GM10847 (cell line): Measurements from ENCODE around the gene KLHDC7B.
A peak's percentile ranks its signal among the peaks of the same experiment; 100 is the strongest.

Experiments
- POLR2A ChIP-seq: IDR thresholded peaks from 2 replicates; pipeline ENCODE4 v1.6.1; 2011; ENCODE audit not compliant: insufficient read length; ENCODE audit errors: extremely low read depth

Gene KLHDC7B

DNA sequence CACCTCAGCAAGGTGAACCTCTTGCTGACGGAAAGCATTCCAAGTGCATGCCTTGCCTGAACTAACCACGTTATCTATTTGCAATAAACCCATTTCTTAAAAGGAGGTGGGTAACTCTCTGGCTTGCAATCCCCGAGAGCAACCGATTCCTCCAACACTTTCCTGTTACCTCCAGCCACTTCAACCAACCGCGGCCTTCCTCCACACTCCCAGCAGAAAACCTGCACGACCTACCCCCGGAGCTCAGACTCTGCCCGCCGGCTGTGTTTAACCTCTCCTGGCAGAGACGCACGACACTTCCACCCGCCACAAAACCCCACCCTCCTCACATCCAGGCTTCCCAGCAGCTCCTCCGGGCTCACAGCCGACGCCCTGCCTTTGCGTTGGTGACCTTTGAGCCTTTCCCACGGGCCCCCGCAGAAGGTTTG lies 21.0 kb upstream of the KLHDC7B start:
- TF ChIP-seq POLR2A, result no peak

DNA sequence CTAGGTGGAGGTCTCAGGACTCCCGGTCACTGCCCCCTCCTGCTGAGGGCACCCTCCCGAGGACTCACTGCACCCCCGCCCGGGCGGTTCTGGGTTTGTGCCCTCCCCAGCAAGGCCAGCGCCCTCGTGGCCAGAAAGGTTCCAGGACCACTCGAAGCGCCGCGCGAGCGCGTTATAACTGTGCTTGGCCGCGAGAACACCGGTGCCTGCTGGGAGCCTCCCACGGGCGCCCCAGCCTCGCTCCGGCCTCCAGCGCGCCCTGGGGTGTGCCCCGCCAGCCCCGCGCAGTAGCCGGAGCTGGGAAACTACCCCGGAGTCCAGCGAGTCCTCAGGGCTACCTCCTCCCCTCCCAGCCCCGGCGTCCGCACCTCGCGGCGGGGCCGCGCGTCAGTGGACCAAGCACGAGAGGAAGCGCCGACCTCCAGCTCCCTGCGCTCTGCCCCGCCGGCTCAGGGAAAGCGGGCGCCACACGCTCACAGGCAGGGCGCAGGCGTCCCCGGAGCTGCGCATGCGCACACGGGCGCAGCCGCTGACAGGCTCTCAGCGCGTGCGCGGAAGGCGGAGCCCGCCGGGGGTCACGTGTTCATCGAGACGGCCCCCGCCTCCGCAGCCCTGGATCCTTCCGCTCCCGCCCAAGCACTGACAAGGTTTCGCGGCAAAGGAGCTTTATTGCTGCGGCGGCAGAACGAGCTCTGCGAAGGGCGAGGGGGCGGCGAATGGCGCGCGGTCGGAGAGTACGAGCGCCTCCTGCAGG lies 20.4 kb upstream of the KLHDC7B start, which contains the start of gene SCO2:
SCO2 (minus strand) TSS at position 495 of the 754 bp plus-strand sequence. CDS start 1,187 bp downstream, outside the sequence.
- peak; percentile 92 for TF ChIP-seq POLR2A

DNA sequence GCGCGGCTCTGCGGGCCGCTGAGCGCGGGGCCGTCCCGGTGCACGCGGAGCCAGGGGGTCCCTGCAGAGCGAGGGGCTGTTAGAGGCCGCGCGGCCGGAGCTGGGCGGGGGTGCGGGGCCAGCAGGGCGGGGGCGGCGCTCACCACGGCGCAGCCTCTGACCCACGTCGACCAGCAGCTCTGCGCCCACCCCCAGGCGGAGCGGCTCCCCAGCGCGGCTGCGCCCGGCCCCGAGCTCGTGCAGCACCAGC lies 19.9 kb upstream of the KLHDC7B start:
- TF ChIP-seq POLR2A, result no peak

DNA sequence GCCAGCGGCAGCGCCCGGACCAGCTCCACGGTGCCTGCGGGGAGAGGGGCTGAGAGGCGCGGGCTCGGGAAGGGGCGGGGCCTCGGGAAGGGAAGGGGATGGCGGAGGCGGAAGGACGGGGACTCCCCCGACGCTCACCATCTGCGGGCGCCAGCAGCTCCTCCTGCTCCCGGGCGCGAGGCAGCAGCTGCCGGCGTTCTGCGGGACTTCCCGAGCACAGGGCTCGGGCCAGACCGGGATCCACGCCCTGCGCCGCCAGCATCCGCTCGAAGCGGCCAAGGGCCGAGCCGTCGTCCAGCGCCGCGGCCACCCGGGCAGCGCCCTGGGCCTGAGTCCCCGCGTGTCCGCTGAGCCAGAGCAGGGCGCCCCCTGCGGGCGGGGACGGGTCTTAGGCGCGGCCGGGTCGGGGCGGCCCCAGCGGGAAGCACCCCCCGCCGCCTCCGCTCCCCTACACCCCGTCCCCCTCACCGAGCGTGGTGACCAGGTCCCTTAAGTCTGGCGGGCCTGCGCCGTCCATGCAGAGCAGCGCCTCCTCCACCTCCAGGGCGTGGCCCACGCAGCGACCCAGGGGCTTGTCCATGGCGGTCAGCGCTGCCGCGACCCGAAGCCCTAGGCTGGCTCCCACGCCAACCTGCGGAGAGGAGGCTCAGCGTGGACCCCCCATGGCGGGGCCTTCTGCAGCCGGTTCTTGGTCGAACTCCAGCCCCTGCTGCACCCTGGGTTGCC lies 19.4 kb upstream of the KLHDC7B start:
- peak; percentile 15 for TF ChIP-seq POLR2A

DNA sequence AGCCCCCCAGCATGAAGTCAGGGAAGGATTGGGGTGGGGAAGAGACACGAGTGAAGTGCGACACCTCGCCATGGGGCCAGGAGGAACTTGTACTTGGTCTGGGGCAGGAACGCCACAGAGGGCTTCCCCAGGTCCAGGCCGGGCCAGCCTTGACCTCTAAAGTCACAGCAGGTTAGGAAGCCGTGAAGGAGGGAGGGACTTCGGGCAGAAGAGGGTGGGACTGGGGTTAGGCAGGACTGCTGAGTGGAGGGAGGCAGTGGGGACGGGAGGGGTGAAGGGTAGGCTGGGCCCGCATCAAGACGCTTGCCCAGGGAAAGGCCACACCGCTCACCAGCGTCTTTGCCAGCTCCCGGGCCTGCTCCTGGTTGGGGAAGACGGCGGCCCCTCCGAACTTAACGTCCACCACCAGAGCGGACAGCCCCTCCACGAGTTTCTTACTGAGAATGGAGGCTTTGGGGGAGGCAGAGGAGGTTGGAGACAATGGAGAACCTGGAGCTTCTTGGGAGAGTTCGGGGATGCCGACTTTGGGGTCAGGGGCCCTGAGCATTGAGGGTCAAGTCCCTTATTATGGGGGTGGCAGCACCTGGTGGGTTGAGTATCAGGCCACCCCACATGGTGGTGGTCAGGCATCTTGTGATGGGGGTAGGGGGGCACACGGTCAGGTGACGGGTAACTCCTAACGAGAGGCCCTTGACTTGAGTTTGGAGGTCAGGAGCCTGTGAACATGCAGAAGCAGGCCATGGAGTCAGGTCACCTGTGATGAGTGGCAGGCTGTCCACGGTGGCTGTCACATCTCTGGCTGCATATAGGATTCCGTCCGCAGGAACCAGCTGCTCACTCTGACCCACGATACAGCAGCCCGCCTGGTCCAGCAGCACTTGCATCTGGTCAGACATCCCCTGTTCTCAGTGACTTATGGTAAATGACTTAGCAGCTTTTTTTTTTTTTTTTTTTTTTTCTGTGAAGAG lies 18.6 kb upstream of the KLHDC7B start:
- TF ChIP-seq POLR2A, result peak; percentile 50

DNA sequence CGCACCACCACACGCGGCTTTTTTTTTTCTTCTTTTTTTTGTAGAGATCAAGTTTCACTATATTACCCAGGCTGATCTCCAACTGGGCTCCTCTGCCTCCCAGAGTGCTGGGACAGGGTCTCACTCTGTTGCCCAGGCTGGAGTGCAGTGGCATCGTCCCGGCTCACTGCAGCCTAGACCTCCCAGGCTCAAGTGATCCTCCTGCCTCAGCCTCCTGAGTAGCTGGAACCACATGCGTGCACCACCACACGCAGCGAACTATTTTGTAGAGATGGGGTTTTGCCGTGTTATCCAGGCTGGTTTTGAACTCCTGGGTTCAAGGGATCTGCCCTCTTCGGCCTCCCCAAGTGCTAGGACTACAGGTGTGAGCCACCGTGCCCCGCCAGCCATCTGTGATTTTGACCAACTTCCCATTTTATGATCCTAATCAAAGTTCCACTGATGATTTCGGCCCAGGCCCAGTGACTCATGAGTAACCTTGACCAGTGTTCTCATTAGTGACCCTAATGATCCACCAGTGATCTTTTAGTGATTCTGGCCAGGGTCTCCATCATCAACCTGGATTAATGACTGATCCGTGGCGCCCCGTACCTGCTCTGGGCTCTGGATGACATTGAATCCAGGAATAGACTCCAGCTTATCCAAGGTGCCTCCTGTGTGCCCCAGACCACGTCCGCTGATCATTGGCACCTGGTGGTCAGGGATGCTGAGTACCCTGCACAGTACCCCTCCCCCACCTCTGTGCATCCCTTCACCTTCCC lies 17.6 kb upstream of the KLHDC7B start:
- TF ChIP-seq POLR2A, result peak; percentile 14

DNA sequence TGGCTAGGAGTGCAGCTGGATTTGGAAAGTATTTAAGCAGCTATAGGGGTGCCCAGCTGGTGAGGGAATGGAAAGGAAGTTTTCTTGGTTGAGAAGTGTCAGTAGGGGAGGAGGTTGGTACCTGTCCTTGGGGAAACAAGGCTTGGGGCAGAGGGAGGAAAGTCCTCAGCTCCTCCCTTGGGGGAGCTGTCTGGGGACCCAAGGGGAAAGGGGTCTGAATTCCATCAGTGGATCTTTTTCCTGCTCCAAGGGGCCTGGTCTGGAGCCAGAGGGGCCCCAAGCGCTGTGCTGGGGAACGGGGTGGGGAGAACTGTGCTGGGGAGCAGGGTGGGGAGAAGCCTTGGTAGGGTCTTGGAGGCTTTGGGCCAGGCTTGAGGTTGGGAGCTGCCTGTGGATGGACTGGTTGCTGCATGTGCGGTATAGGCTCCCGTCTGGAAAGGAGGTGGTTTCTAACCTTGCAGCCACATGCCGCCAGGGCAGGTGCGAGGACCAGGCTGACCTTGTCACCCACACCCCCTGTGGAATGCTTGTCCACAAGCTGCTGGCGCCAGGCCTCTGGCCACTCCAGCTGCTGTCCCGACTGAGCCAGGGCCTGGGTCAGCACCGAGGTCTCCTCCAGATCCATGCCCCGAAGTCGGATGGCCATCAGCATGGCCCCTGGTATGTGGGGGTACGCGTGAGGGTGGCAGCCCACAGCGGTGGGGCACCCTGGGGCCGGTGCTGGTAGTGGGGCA lies 16.9 kb upstream of the KLHDC7B start:
- TF ChIP-seq POLR2A, result peak; percentile 27

DNA sequence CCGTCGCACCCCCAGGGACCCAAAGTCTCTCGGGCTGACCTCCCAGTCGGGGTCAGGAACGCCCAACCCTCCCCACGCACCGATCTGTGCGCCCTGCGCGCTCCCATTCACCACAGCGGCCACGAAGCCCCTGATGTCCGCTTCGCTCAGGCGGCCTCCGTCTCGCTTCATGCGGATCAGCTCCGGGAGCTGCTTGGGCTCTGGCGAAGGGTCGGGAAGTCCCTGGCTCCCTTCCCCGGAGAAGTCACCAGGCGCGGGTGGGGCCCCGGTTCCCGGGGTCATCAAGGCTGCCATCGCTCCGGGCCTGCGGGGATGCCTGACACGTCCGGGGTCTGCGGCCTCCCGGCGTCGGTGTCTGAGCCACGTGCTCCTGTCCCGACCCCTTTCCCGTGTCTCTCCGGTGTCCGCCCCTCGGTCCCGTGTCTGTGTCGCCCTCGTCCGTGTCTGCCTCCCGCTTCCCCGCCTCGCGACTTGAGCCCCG lies 16.2 kb upstream of the KLHDC7B start:
- TF ChIP-seq POLR2A, result no peak

DNA sequence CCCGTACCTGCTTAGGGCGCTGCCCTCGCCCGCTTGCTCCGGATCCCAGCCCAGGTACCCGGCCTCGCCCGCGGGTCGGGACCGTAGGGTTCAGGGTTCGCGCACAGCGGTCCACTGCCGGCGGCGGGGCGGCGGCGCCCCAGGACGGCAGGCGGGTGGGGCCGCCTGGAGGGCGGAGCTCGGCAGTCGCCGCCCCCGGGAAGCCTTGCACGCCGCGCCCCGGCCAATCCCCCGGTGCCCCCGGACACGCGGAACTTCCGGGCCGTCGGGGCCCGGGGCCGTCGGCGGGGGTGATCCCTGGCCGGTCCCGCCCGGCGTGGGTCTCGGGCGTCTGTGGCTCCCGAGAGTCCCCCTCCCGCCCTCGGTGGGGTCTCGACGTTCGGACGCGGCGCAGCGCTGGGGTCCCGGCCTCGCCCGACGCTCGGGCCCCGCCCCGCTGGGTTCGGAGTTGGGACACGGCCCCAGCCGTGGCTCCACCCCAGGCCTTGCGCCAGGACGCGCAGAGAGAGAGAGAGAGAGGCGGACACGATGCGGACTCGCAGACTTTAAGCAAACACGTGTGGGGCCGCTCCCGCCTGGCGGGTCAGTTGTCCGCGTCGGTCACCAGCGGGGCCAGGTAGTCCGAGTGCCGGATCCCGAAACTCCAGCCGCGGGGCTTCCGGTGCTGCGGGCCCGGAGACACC lies 15.7 kb upstream of the KLHDC7B start, which contains the start of gene TYMP:
TYMP (minus strand) TSS at position 116 of the 683 bp plus-strand sequence. CDS start 303 bp downstream, outside the sequence.
- TF ChIP-seq POLR2A, result peak; percentile 60

DNA sequence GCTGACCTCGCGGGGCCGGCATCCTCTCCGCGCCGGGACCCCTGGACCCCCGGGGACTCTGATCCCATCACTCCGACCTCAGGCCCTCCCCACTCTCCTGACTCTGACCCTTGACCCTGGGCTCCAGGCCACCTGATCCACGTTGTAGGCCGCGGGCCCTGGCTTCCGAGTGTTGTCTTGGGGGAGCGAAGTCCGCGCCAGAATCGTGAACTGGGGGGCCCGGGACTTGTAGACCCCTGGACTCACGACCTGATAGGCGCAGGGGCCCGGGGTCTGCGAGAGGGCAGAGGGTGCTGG lies 15.2 kb upstream of the KLHDC7B start:
- TF ChIP-seq POLR2A, result no peak

DNA sequence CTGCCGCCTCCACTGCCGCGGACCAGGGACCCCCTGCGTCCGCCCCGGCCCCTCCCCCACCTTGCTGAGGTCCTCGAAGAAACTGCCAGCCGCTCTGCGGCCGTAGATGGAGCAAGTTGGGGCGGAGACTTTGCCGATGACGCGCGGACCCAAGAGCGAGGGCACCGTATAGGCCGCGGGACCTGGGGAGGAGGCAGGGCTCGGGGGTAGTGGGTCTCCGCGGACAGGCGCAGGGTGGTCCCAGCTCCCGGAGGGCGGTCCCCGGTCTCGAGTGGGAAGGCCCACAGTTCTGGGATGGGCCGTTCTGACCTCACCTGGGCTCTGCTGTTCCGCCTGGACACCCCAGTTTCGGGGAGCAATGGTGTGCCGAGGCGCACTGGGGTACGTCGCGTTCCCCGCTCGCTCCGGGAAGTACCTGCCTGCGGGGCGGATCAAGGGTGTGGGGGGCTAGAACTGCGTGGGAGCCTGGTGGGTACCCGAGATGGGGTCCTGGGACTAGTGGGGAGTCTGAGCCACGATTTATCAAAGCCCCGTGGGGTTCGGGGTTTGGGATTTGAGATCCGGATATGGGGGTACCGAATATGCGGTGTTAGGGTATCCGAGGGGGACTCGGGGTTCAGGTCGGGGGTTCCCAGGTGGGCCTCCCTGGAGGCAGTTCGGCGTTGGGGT lies 14.7 kb upstream of the KLHDC7B start:
- TF ChIP-seq POLR2A, result peak; percentile 87

DNA sequence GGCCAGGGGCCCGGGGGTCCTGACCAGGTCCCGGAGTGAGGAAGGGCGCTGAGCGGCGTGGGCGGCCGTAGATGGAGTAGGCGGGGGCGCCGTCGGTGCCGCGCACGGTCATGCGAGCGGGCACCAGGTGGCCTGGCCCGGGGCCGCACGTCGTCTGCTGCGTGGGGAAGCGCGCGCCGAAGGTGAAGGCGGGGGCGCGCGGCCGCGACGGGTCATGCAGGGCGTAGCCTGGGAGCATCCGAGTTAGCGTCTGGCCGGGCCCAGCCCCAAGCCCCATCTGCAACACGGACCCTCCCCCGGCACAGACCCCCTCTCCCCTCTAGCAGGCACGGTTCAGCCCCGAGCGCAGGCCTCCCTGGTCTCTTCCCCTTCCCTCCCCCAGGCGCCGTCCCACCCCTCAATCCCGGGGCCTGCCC lies 14.1 kb upstream of the KLHDC7B start:
- TF ChIP-seq POLR2A, result peak; percentile 57

DNA sequence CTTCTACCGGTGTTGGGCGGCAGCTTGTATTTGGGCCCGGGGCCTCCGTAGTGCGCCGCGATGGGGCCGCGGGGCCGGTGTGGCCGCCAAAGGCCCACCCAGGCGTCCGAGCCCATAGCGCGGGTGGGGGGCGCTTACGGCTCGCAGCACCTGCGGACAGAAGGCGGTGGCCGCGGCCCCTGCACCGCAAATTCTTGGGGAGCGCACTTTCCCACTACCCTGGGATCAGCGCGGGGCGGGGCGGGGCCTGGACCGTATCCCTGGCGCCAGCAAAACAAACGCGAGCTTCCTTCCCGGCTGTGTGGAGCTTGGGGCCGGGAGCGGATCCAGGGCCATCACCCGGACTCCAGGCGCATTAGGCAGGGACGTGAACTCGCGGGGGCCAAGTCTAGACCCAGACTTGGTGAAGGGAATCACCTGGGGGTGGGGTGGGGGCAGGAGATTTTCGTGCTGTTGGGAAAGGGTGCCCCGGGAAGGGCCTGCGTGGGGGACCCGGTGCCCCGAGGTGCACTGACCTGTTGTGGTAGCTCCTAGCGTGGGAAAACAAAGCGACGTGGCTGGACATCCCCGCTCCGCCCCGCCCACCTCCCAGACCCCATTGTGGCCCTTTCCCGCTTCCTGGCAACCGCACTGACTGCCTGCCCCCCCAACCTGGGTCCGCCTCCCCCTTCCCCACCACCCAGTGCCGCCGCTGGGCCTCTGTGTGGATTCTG lies 13.6 kb upstream of the KLHDC7B start:
- peak; percentile 23 for TF ChIP-seq POLR2A
